Colonic mucosa (tissue), 4 donors: ENCODE measurements around the gene LIPM. TPM values are rescaled to one million over a fixed set of nuclear protein-coding genes. Genes with fewer than 3 reads are reported as not detected.

Experiments used
- DNase-seq: peaks from one replicate; pipeline ENCODE4 v3.0.0-alpha.2; 2020
- H3K27ac ChIP-seq: fragments of 200-600 bp; one replicate; pipeline ENCODE4 v1.8.0; 2021
- H3K27me3 ChIP-seq: fragments of 200-600 bp; one replicate; pipeline ENCODE4 v1.8.0; 2021
- H3K36me3 ChIP-seq: fragments of 200-600 bp; one replicate; pipeline ENCODE4 v1.8.0; 2021
- H3K4me1 ChIP-seq: fragments of 200-600 bp; one replicate; pipeline ENCODE4 v1.8.0; 2021; ENCODE audit warnings: mild to moderate bottlenecking
- H3K4me3 ChIP-seq: fragments of 200-600 bp; one replicate; pipeline ENCODE4 v1.8.0; 2021
- H3K9ac ChIP-seq, 2 donors: one replicate each; pipeline ENCODE4 v1.7.0; 2013; ENCODE audit warnings: control low read depth in 2 of 2, low read depth in 2 of 2, low read length in 2 of 2
- H3K9me3 ChIP-seq: fragments of 200-600 bp; one replicate; pipeline ENCODE4 v1.8.0; 2021
- CTCF ChIP-seq: fragments of 200-600 bp; IDR thresholded peaks from one replicate; pipeline ENCODE4 v1.8.0; 2022; ENCODE audit warnings: antibody characterized with exemption, mild to moderate bottlenecking
- intact Hi-C: fragments of 100-400 bp; cut with DNase I; formaldehyde crosslinking; loops from one replicate; pipeline ENCODE4 v1.14.1; 2022
- total RNA-seq, 2 donors: library from RNA; stranded (reverse); fragmentation: NEBNext Ultra II Directional in 1 of 2; extraction: Animal tissue kit (Norgen Biotek cat#: 25700) in 1 of 2; gene quantifications; one replicate each; pipeline ENCODE4 v1.2.1, GENCODE V29; 2021
- donor health status: healthy.
- donor health status: DM: no; HTN: no; CAD: no.
- donor health status: DM: no; HTN: no; CAD: no.

Gene LIPM
- total RNA-seq, 2 donors from 2014 or later, result not detected

GRCh38 chr10:88840104-88840503, 37.6 kb downstream of the LIPM start:
- DNase-seq, result no peak
- intact Hi-C loops, result loop anchor here (10.0 kb wide), 1 partner anchor 375 kb away; no protein-coding TSS in a partner anchor
- no peak overlapping the region for H3K27ac ChIP-seq

GRCh38 chr10:88840881-88841280, 38.4 kb downstream of the LIPM start:
- Histone ChIP-seq H3K4me1 (no peaks in the 10 kb centered on the region), H3K4me3 (no peak overlapping the region), H3K9me3 (no peaks in the 10 kb centered on the region), H3K27me3 (no peaks in the 10 kb centered on the region), H3K9ac (no peak overlapping the region), H3K27ac (no peak overlapping the region), H3K36me3 (no peaks in the 10 kb centered on the region)
- intact Hi-C loops, result loop anchor here (10.0 kb wide), 1 partner anchor 374 kb away; no protein-coding TSS in a partner anchor
- no peak for DNase-seq
- TF ChIP-seq CTCF, result no peak

More at GRCh38 chr10:88840104-88840503, 37.6 kb downstream of the LIPM start:
- Histone ChIP-seq H3K9ac (no peak overlapping the region), H3K27me3 (no peaks in the 10 kb centered on the region), H3K36me3 (no peaks in the 10 kb centered on the region), H3K4me1 (no peaks in the 10 kb centered on the region), H3K9me3 (no peaks in the 10 kb centered on the region), H3K4me3 (no peak overlapping the region)
- no peak for TF ChIP-seq CTCF

GRCh38 chr10:88841316-88842111, 39.0 kb downstream of the LIPM start:
- Histone ChIP-seq H3K4me3 (no peak overlapping the region), H3K27me3 (no peaks in the 10 kb centered on the region), H3K27ac (no peak overlapping the region), H3K9ac (no peak overlapping the region), H3K36me3 (no peaks in the 10 kb centered on the region), H3K9me3 (no peaks in the 10 kb centered on the region), H3K4me1 (no peaks in the 10 kb centered on the region)
- no peak for DNase-seq
- intact Hi-C loops, result loop anchor here (10.0 kb wide), 1 partner anchor 373 kb away; no protein-coding TSS in a partner anchor
- no peak for TF ChIP-seq CTCF

- Histone ChIP-seq H3K36me3 (no peaks in the 10 kb centered on the region), H3K9me3 (no peaks in the 10 kb centered on the region), H3K4me1 (no peaks in the 10 kb centered on the region), H3K27ac (no peak overlapping the region), H3K4me3 (no peak overlapping the region), H3K27me3 (no peaks in the 10 kb centered on the region), H3K9ac (no peak overlapping the region)
- TF ChIP-seq CTCF, result no peak
- intact Hi-C loops, result loop anchor here (10.0 kb wide), 1 partner anchor 372 kb away; no protein-coding TSS in a partner anchor
- no peak for DNase-seq
These were observed 40.6 kb downstream of the LIPM start for GRCh38 chr10:88843171-88843570.

GRCh38 chr10:88848499-88848898, 46.0 kb downstream of the LIPM start:
- no peaks in the 10 kb centered on the region for H3K36me3 ChIP-seq
- DNase-seq, result no peak
- no peaks in the 10 kb centered on the region for H3K9me3 ChIP-seq
- intact Hi-C loops, result loop anchor here (10.0 kb wide), 1 partner anchor 366 kb away; no protein-coding TSS in a partner anchor
- no peaks in the 10 kb centered on the region for H3K27me3 ChIP-seq
- H3K4me1 ChIP-seq, result peaks cover 6% of the 10 kb centered on the region
- peak overlapping the region in 1 of 2 donors; percentile 31 for H3K9ac ChIP-seq
- TF ChIP-seq CTCF, result no peak
- peak overlapping the region; percentile 36 for H3K27ac ChIP-seq
- no peak overlapping the region for H3K4me3 ChIP-seq
